Fibroblast of upper back skin (primary cell): Measurements from ENCODE around the gene GAS7.
A peak's percentile ranks its signal among the peaks of the same experiment; 100 is the strongest.

ENCODE experiments used
- DNase-seq: peaks from one replicate; pipeline ENCODE4 v3.0.0-alpha.2; 2013

The GAS7 gene

GRCh38 chr17:10105513-10106001 lies 92.8 kb downstream of the GAS7 start:
- peak; percentile 73 for DNase-seq

- DNase-seq = no peak
Observed at GRCh38 chr17:10103712-10104111, 94.7 kb downstream of the GAS7 start.

- no peak for DNase-seq
Observed at GRCh38 chr17:10102817-10103216, 95.6 kb downstream of the GAS7 start.

- DNase-seq = peak; percentile 91
Observed at GRCh38 chr17:10099051-10099571, 99.3 kb downstream of the GAS7 start.

- no peak for DNase-seq
Observed at GRCh38 chr17:10096596-10096995, 101.8 kb downstream of the GAS7 start.

GRCh38 chr17:10095295-10095694 lies 103.1 kb downstream of the GAS7 start:
- DNase-seq = peak; percentile 77

GRCh38 chr17:10094797-10095196 lies 103.6 kb downstream of the GAS7 start:
- peak; percentile 26 for DNase-seq

- DNase-seq = no peak
Observed at GRCh38 chr17:10092595-10092994, 105.8 kb downstream of the GAS7 start.

- DNase-seq = peak; percentile 27
Observed at GRCh38 chr17:10091046-10091445, 107.4 kb downstream of the GAS7 start.

GRCh38 chr17:10089196-10089804 lies 109.1 kb downstream of the GAS7 start:
- DNase-seq = no peak

- DNase-seq = no peak
Observed at GRCh38 chr17:10088444-10088843, 110.0 kb downstream of the GAS7 start.

GRCh38 chr17:10087355-10087754 lies 111.1 kb downstream of the GAS7 start:
- DNase-seq = peak; percentile 66

- no peak for DNase-seq
Observed at GRCh38 chr17:10083864-10084263, 114.5 kb downstream of the GAS7 start.

- no peak for DNase-seq
Observed at GRCh38 chr17:10082795-10083194, 115.6 kb downstream of the GAS7 start.

GRCh38 chr17:10081571-10082169 lies 116.7 kb downstream of the GAS7 start:
- no peak for DNase-seq

GRCh38 chr17:10077561-10078299 lies 120.7 kb downstream of the GAS7 start:
- no peak for DNase-seq

- DNase-seq = no peak
Observed at GRCh38 chr17:10075919-10076318, 122.5 kb downstream of the GAS7 start.

GRCh38 chr17:10073941-10074340 lies 124.5 kb downstream of the GAS7 start:
- no peak for DNase-seq

- no peak for DNase-seq
Observed at GRCh38 chr17:10072556-10073425, 125.6 kb downstream of the GAS7 start.

GRCh38 chr17:10072086-10072485 lies 126.3 kb downstream of the GAS7 start:
- no peak for DNase-seq

GRCh38 chr17:10071141-10071540 lies 127.3 kb downstream of the GAS7 start:
- no peak for DNase-seq

- no peak for DNase-seq
Observed at GRCh38 chr17:10070690-10071089, 127.7 kb downstream of the GAS7 start.

GRCh38 chr17:10069301-10069700 lies 129.1 kb downstream of the GAS7 start:
- peak; percentile 10 for DNase-seq
